NCI-H1436 (cell line): ENCODE data around the gene AHCY.
"Not testable (repeated sequence)": the region's sequence is repeated elsewhere in the genome, so short reads cannot be mapped to it uniquely, and the experiment has no call there.

Experiments used
- DNase-seq: peaks from one replicate; lab custom pipeline; 2025; lab: John Stamatoyannopoulos, UW

The AHCY gene

GRCh38 chr20:34254979-34255378 is 48.2 kb downstream of the AHCY start:
- no peak for DNase-seq

DNA sequence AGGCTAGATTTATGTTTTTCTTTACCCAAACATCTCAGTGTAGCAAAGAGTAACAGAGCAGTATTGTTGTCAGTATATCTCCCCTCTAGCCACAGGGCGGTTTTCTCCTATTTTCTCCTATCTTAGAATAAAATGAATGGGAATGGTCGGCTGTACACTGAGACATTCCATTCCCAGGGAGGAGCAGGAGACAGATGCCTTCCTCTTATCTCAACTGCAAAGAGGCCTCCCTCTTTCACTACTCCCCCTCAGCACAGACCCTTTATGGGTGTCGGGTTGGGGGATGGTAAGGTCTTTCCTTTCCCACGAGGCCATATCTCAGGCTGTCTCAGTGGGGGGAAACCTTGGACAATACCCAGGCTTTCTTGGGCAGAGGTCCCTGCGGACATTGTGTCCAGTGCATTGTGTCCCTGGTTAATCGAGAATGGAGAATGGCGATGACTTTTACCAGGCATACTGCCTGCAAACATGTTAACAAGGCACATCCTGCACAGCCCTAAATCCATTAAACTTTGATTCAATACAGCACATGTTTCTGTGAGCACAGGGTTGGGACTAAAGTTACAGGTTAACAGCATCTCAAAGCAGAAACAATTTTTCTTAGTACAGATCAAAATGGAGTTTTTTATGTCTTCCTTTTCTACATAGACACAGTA is 50.6 kb downstream of the AHCY start:
- not testable (repeated sequence) for DNase-seq

DNA sequence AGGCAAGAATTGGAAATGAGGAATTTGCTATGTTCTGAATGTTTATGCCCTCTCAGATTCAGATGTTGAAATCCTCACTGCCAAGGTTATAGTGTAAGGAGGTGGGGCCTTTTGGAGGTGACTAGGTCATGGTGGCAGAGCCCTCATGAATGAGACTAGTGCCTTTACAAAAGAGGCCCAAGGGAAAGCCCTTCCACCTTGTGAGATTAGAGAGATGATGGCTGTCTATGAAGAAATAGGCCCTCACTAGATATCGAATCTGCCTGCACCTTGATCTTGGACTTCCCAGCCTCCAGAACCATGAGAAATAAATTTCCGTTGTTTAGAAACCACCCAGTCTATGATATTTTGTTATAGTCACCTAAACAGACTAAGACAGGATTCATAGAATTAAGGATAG is 51.5 kb downstream of the AHCY start:
- DNase-seq, result no peak

DNA sequence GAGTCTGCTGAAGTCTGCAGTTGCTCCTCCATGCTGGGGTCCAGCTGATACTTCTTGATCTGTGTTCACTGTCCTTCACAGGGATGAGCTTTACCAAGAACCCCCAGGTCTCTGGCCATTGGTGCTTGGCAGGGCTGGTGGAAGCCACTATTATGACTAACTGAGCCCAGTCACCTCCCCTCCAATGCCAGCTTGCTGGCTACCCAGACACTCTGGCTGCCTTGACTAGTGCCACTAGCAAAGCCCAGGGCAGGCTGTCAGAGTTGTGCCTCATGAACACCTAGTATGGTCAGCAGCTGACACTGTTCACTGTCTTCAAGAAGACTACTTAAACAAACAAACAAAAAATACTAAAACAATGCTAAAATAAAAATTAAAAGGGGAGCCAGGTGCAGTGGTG is 53.1 kb downstream of the AHCY start:
- DNase-seq, result no peak

GRCh38 chr20:34249291-34249690 is 53.9 kb downstream of the AHCY start:
- no peak for DNase-seq

GRCh38 chr20:34246126-34246626 is 57.0 kb downstream of the AHCY start:
- no peak for DNase-seq

DNA sequence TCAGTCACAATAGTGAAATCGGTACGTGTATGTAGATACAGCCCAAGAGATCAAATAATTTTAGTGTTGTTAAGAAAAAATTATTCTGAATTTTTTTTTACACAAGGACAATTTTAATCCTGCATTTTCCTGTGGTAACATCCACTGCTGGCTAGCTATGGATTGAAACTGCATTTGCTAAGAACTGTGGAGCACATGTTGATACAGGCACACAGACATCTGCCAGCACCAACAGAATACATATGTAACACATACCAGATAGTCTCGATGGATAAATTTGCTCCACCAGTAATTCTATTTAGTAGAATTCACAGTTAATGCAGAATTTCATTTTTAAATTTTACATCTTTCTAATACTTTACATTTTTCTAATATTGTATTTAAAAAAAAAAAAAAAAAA is 59.8 kb downstream of the AHCY start:
- DNase-seq, result no peak

GRCh38 chr20:34242879-34243278 is 60.3 kb downstream of the AHCY start:
- no peak for DNase-seq

- DNase-seq, result not testable (repeated sequence)
These were observed 61.1 kb downstream of the AHCY start for GRCh38 chr20:34242015-34242414.

- no peak for DNase-seq
These were observed 62.2 kb downstream of the AHCY start, which contains the start of gene ASIP for GRCh38 chr20:34240693-34241615. Gene ASIP, plus strand, starts transcription at chr20:34241423. Its CDS starts 18,952 bp downstream, at chr20:34260375.

DNA sequence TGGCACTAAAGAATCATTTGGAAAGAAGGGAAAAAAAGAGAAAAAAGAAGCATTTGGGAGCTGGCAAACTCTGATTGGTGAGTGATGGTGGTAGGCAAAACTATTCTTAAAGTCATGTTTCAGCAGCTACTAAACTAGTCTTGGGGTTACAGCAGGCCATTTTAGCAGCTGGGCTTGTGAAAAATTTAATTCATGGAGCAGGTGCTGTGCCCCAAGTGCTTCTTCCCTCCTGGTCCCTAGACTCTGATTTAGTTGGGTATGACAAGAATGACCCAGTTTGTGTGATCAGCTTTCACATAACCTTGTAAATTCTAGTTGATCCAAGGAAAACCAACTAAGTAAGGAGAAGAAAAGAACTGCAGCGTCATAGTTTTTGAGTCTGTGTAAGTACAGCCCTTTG is 63.0 kb downstream of the AHCY start:
- DNase-seq, result no peak

GRCh38 chr20:34237942-34238341 is 65.2 kb downstream of the AHCY start:
- no peak for DNase-seq

GRCh38 chr20:34235875-34236274 is 67.3 kb downstream of the AHCY start:
- no peak for DNase-seq

DNA sequence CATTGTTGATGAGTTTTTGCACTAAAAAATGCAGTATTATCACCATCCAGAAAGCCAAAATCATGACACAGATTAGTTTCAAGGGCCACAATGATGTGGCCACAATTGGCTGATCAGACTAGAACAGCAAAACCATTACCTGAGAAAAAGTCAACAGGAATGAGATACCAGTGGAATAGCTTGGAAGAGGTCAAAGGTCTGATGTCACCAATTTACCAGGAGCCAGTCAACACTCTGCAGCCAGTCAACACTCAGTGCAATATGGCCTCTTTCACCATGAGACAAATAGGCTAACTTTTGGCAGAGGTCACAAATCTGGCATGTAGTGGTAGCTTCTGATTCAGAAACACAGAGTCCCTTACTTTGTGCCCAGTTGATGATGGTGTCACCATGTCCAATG is 69.5 kb downstream of the AHCY start:
- no peak for DNase-seq

- DNase-seq, result no peak
These were observed 70.6 kb downstream of the AHCY start for GRCh38 chr20:34232494-34233087.

- DNase-seq, result no peak
These were observed 71.5 kb downstream of the AHCY start for GRCh38 chr20:34231634-34232033.
